Thyroid gland (tissue), 4 donors: ENCODE data around the gene SUPT6H.

ENCODE experiments used
- POLR2A ChIP-seq, 2 donors: fragments of 450-650 bp; IDR thresholded peaks; one replicate each; pipeline ENCODE4 v1.6.1; 2017; ENCODE audit warnings: antibody characterized with exemption in 2 of 2, mild to moderate bottlenecking in 2 of 2, moderate library complexity in 1 of 2
- TF ChIP-seq, protein P1 (sequence below), 6 experiments: fragments of 200-600 bp in 3 of 6; fragments of 450-650 bp in 3 of 6; sonication (generic) in 3 of 6; IDR thresholded peaks; one replicate each; pipeline ENCODE4 v1.5.1; 2016 to 2019; ENCODE audit warnings: antibody characterized with exemption in 6 of 6, mild to moderate bottlenecking in 2 of 6, inconsistent platforms in 1 of 6, moderate library complexity in 1 of 6

DNA sequence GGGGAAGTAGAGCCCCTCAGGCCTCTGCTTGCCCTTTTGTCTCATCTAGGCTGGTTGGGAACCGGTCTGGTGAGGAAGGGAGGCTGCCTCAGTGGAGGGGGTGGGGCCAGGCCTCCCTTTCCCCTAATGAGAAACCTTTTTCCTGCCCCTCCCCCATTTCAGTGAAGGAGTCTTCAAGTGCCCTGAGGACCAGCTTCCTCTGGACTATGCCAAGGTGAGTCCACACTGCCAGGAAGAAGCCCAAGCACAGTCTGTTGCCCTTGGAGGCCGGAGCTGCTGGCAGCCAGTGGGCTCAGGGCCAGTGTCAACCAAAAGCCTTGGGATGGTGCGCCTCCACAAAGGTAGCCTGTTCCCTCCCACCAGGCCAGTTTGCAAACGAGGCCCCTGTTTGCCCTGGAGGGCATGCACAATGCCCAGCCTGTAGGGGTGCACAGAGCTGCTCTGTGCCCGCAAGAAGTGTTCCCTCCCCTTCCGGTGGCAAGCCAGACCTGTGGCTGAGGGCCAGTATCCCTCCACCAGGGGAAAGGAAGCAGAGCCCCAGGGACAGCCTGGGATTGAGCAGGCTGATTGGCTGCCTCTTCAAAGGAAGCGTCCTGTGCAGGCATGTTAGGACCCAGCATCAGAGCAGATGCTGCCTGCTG is 85.2 kb downstream of the SUPT6H start:
- TF ChIP-seq, protein P1, sequence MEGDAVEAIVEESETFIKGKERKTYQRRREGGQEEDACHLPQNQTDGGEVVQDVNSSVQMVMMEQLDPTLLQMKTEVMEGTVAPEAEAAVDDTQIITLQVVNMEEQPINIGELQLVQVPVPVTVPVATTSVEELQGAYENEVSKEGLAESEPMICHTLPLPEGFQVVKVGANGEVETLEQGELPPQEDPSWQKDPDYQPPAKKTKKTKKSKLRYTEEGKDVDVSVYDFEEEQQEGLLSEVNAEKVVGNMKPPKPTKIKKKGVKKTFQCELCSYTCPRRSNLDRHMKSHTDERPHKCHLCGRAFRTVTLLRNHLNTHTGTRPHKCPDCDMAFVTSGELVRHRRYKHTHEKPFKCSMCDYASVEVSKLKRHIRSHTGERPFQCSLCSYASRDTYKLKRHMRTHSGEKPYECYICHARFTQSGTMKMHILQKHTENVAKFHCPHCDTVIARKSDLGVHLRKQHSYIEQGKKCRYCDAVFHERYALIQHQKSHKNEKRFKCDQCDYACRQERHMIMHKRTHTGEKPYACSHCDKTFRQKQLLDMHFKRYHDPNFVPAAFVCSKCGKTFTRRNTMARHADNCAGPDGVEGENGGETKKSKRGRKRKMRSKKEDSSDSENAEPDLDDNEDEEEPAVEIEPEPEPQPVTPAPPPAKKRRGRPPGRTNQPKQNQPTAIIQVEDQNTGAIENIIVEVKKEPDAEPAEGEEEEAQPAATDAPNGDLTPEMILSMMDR (IDR thresholded peaks at IDR 0.05): peak in 1 of 6 experiments; percentile 17
- TF ChIP-seq POLR2A (IDR thresholded peaks at IDR 0.05): peak in 1 of 2 donors; percentile 12
